Type B pancreatic cell (in vitro differentiated cells): ENCODE measurements around the gene NUMB. TPM values are rescaled to one million over a fixed set of nuclear protein-coding genes. Genes with fewer than 3 reads are reported as not detected.

ENCODE experiments used
- DNase-seq: peaks from one replicate; pipeline ENCODE4 v3.0.0; 2021; ENCODE audit warnings: mixed read lengths; ENCODE audit not compliant: unreplicated experiment; ENCODE audit errors: extremely low spot score
- H3K27ac Mint-ChIP-seq: 2 replicates; pipeline ENCODE4 v1.8.0; 2021; ENCODE audit warnings: mild to moderate bottlenecking, mixed read lengths
- H3K27me3 Mint-ChIP-seq: 2 replicates; pipeline ENCODE4 v1.8.0; 2021; ENCODE audit warnings: mixed read lengths
- H3K36me3 Mint-ChIP-seq: 2 replicates; pipeline ENCODE4 v1.8.0; 2021; ENCODE audit warnings: mixed read lengths
- H3K4me1 Mint-ChIP-seq: one replicate; pipeline ENCODE4 v1.8.0; 2021; ENCODE audit warnings: mixed read lengths; ENCODE audit not compliant: unreplicated experiment
- H3K4me3 Mint-ChIP-seq: 2 replicates; pipeline ENCODE4 v1.8.0; 2021; ENCODE audit warnings: mild to moderate bottlenecking, mixed read lengths
- H3K9me3 Mint-ChIP-seq: 2 replicates; pipeline ENCODE4 v1.8.0; 2021; ENCODE audit warnings: mixed read lengths
- CTCF ChIP-seq: fragments of 200-600 bp; sonication (generic); conservative IDR thresholded peaks from 2 replicates; pipeline ENCODE4 v1.5.0; 2021; ENCODE audit warnings: antibody characterized with exemption, mild to moderate bottlenecking
- total RNA-seq: library from RNA; stranded (reverse); gene quantifications from 2 replicates; pipeline ENCODE4 v1.2.1, GENCODE V29; 2021; ENCODE audit warnings: low replicate concordance

The NUMB gene
- total RNA-seq, 1 donor from 2014 or later, result 64.5 TPM

- DNase-seq, result no peak
- no peak for TF ChIP-seq CTCF
- H3K27ac Mint-ChIP-seq, result peak overlapping the region; percentile 39
- H3K36me3 Mint-ChIP-seq, result peaks cover 9% of the 10 kb centered on the region
- peaks cover 3% of the 10 kb centered on the region for H3K27me3 Mint-ChIP-seq
- H3K9me3 Mint-ChIP-seq, result no peaks in the 10 kb centered on the region
- peaks cover 8% of the 10 kb centered on the region for H3K4me1 Mint-ChIP-seq
- H3K4me3 Mint-ChIP-seq, result peak overlapping the region; percentile 84
These were observed 188.4 kb downstream of the NUMB start for GRCh38 chr14:73269729-73270531.

GRCh38 chr14:73267474-73267873 lies 190.9 kb downstream of the NUMB start:
- peaks cover 3% of the 10 kb centered on the region for H3K27me3 Mint-ChIP-seq
- no peak for TF ChIP-seq CTCF
- H3K4me3 Mint-ChIP-seq, result no peak overlapping the region
- no peak overlapping the region for H3K27ac Mint-ChIP-seq
- H3K4me1 Mint-ChIP-seq, result peaks cover 8% of the 10 kb centered on the region
- no peak for DNase-seq
- H3K9me3 Mint-ChIP-seq, result no peaks in the 10 kb centered on the region
- no peaks in the 10 kb centered on the region for H3K36me3 Mint-ChIP-seq

GRCh38 chr14:73266317-73266716 lies 192.0 kb downstream of the NUMB start:
- Mint-ChIP-seq H3K36me3 (no peaks in the 10 kb centered on the region), H3K4me1 (peaks cover 8% of the 10 kb centered on the region), H3K9me3 (no peaks in the 10 kb centered on the region), H3K27me3 (peaks cover 3% of the 10 kb centered on the region), H3K4me3 (no peak overlapping the region), H3K27ac (no peak overlapping the region)
- no peak for DNase-seq
- TF ChIP-seq CTCF, result no peak

GRCh38 chr14:73265721-73266046 lies 192.7 kb downstream of the NUMB start:
- Mint-ChIP-seq H3K4me3 (no peak overlapping the region), H3K4me1 (peaks cover 6% of the 10 kb centered on the region), H3K27ac (no peak overlapping the region), H3K36me3 (no peaks in the 10 kb centered on the region), H3K27me3 (peaks cover 3% of the 10 kb centered on the region), H3K9me3 (no peaks in the 10 kb centered on the region)
- no peak for DNase-seq
- TF ChIP-seq CTCF, result no peak

GRCh38 chr14:73264885-73265720 lies 193.2 kb downstream of the NUMB start:
- no peaks in the 10 kb centered on the region for H3K9me3 Mint-ChIP-seq

More at GRCh38 chr14:73264885-73265720, 193.2 kb downstream of the NUMB start:
- H3K27me3 Mint-ChIP-seq, result no peaks in the 10 kb centered on the region
- no peak overlapping the region for H3K4me3 Mint-ChIP-seq
- no peak for DNase-seq
- H3K27ac Mint-ChIP-seq, result no peak overlapping the region
- H3K36me3 Mint-ChIP-seq, result no peaks in the 10 kb centered on the region
- H3K4me1 Mint-ChIP-seq, result peaks cover under 1% of the 10 kb centered on the region
- TF ChIP-seq CTCF, result no peak
